Keratinocyte (primary cell): ENCODE measurements around the gene RPL36A.

ENCODE experiments used
- CTCF ChIP-seq, 3 experiments: IDR thresholded peaks in 1 of 3; conservative IDR thresholded peaks in 1 of 3; optimal IDR thresholded peaks in 1 of 3; 2 replicates in 2 of 3; 3 replicates in 1 of 3; pipeline versions ENCODE3 to v1.5.1; 2011; ENCODE audit warnings: low read length in 3 of 3, mild to moderate bottlenecking in 3 of 3, moderate library complexity in 2 of 3, control low read depth in 1 of 3, inconsistent platforms in 1 of 3; ENCODE audit not compliant: insufficient read depth in 2 of 3; ENCODE audit errors: extremely low read depth in 1 of 3
- EZH2 ChIP-seq: IDR thresholded peaks from one replicate; pipeline ENCODE4 v1.6.1; 2012; ENCODE audit warnings: inconsistent platforms, mild to moderate bottlenecking, low read length, moderate library complexity

- TF ChIP-seq CTCF (optimal IDR thresholded peaks at IDR 0.05 in 1 of 3, IDR thresholded peaks at IDR 0.05 in 1 of 3, conservative IDR thresholded peaks at IDR 0.05 in 1 of 3; ENCODE audit: extremely low read depth in 1 of 3, insufficient read depth in 2 of 3, low read length in 3 of 3) (no peak), EZH2 (no peak)
These were observed 2.9 kb downstream of the RPL36A start for GRCh38 chrX:101393530-101394305.
